ENCODE data around the gene FREY1.
"Not testable (repeated sequence)": the region's sequence is repeated elsewhere in the genome, so short reads cannot be mapped to it uniquely, and the experiment has no call there.

Gene FREY1

DNA sequence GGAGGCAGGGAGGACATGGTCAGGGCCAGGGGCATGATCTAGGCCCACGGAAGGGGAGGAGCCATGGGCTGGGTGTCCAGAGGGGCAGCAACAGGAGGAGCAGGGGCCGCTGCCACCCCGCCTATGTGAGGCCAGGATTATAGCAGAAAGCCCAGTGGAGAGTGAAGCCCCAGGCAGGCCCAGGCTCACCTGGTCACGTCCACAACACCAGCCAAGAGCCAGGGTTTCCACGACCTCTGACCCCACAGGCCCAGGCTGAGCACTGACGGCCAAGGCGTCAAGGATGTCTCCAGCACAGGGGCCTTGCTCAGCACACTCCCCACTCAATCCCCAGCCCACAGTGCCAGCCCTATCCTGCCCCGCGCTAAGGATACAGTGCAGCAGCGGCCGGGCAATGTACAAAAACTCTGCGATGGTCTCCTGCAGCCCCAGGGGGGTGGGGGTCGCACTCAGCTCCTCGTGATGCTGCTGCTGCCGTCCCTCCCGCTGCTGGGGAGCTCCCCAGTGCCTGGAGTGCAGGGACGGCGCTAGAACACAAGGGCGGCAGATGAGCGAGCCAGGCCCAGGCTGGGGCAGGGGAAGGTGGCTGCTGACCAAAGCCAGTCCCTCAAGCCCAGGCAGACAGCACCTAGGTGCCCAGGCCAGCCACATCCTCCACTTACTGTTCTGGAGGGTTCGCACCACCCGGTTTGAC is 7.0 kb upstream of the FREY1 start:
- no peak for DNase-seq (ENCODE audit: low spot score)

DNA sequence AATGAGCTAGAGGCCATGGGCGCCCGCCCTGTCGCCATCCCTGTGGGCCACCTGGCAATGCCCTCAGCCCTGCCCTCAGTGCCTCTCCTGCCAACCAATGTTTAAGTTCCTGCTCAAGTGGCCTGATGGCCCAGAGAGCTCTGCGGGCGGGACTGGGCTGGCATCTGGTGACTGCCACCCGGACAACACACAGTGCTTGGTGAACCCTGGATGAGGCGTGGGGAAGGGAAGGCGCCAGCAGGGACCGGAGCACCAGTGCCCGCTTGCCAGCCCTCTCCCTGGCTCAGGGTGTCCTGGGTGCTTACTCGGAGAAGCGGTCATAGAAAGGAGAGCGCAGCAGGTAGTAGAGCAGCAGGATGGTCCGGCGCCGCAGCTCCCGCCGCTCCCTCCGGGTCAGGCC is 6.4 kb upstream of the FREY1 start:
- no peak for DNase-seq (ENCODE audit: low spot score)

DNA sequence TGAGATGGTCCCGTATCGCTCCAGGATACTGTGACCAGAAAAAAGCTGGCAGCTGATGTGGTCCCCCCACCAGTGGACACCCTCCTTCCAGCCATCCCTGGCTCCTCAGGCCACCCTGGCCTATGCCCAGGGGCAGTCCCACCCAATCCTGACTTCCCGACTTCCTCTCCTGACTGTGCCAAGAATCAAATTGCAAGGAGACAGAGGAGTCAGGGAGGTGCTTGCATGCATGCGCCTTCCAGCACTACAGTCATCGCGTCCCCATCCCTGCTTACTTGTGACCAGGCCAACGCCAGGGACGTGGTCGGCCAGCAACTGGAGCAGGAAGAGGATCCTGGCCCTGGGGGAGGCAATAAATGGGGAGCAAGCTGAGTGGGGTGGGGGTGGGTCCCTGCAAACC is 3.6 kb upstream of the FREY1 start:
- no peak for DNase-seq (ENCODE audit: low spot score)

DNA sequence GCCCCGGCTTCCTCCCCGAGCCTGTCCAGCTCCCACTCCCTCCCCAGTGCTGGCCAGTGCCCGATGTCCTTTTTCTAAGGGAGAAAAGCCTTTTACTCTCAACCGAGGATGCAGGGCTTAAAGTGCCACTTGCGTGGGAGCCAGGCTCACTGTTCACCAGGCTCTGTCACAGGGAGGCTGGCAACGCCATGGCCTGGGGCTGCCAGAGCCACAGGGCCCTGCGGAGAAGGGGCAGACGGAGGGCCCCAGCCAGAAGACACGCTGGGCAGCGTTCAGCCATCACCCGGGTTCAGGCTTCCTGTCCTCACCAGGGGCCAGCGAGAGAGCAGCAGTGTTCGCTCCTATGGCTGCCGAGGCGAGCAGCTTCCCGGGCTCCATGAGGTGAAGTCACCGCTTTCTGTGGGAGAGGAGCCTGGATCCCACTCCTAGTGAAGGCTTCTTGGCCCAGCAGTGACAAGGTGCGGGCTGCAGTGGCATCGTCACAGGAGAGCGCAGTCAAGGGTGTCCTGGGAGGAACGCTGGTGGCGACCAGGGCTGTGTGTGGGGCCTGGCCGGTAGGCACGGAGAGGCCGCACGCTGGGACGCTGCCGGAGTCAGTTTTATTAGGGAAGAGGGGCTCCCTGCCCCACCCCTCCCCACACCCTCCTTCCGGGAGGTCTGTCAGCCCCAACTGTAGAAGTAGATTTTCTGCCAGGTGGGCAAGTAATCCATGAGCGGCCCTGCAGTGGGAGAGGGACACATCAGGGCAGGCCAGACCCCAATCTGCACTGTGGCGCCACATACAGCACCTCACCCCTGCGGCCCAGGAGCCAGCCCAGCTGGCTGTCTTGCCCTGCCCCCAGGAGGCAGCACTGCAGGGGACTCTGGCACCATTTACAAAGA is 2.8 kb upstream of the FREY1 start:
- DNase-seq (ENCODE audit: low spot score): no peak

DNA sequence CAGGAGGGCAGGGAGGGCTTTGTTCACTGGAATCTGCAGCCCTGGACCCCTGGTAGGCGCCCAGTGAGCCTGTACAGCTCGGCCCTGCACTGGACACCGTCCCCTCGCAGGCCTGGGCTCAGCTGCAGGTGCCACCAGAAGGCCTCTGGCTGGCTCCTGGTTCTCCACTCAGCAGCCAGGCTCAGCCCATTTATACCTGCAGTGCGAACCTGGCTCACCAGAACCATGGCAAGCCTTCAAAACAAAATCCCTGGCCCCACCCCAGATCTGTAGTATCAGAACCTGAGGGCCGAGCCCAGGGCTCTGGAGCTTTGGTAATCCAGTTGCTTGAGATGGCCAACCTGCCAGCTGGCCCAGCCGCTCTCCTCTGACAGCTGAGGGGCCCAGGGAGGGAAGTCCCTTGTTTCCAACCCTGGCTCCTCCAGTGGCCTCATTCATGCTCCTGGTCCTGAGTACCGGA is 870 bp upstream of the FREY1 start:
- DNase-seq (ENCODE audit: low spot score): no peak

DNA sequence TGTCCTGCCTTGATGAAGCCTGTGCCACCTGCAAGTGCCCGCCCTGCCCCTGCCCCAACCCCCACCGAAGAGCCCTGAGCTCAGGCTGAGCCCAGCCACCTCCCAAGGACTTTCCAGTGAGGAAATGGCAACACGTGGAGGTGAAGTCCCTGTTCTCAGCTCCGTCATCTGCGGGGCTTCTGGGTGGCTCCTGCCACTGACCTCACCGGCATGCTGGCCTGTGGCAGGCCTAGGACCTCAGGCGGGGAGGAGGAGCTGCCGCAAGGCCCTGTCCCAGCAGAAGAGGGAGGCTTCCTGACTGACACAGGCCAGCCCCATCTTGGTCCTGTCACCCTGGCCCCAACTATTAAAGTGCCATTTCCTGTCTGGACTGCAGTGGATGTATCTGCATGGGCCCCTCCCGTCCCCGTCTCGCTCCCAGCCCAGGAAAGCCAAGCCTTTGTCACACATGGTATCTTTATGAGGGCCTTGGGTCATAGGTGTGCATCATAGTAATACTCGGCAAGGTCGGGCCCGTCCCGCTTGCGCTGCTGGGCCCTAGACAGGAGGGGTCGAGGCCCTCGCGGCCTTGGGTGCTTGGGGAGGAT is 882 bp downstream of the FREY1 start:
- DNase-seq (ENCODE audit: low spot score): no peak

DNA sequence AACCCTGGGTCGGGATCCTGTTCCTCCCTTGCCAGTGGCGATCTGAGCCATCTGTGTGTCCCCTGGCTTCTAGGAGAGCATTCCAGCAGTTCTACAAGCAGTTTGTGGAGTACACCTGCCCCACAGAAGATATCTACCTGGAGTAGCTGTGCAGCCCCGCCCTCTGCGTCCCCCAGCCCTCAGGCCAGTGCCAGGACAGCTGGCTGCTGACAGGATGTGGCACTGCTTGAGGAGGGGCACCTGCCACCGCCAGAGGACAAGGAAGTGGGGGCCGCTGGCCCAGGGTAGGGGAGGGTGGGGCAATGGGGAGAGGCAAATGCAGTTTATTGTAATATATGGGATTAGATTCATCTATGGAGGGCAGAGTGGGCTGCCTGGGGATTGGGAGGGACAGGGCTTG is 1.5 kb downstream of the FREY1 start:
- DNase-seq (ENCODE audit: low spot score): not testable (repeated sequence)

DNA sequence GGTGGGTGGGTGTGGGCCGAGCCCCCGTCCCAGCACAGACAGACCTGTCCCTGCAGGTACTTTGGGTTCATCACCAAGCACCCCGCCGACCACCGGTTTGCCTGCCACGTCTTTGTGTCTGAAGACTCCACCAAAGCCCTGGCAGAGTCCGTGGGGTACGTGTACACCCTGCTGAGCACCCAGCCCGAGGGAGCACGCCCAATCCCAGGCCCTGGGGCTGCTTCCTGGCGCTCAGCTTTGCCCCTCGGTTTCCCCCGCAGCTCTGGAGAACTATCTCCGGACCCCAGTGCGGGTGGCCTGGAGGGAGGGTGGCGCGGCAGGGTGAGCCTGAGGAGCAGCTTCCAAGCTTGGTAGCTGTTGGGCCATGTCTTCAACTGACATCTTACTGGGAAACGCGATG is 2.0 kb downstream of the FREY1 start:
- DNase-seq (ENCODE audit: low spot score): no peak

DNA sequence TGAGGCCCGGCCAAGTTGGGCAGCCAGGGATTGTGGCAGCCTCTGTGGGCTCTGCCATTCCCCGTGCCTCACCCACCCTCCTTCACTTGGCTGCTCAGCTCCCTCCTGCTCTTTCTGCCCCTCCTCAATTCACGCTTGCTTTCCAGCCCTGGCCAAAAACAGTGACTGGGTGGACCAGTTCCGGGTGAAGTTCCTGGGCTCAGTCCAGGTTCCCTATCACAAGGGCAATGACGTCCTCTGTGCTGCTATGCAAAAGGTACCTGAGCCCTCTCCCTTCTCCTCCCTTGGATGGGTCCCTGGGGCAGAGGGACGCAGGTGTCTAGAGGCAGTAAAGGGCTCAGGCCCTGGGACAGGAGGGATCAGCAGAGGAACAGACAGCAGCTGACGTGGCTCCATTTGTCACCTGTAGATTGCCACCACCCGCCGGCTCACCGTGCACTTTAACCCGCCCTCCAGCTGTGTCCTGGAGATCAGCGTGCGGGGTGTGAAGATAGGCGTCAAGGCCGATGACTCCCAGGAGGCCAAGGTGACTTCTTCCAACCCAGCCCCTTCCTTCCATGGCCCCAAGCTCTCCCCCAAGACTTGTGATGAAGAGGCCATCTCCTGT is 2.7 kb downstream of the FREY1 start:
- no peak for DNase-seq (ENCODE audit: low spot score)

DNA sequence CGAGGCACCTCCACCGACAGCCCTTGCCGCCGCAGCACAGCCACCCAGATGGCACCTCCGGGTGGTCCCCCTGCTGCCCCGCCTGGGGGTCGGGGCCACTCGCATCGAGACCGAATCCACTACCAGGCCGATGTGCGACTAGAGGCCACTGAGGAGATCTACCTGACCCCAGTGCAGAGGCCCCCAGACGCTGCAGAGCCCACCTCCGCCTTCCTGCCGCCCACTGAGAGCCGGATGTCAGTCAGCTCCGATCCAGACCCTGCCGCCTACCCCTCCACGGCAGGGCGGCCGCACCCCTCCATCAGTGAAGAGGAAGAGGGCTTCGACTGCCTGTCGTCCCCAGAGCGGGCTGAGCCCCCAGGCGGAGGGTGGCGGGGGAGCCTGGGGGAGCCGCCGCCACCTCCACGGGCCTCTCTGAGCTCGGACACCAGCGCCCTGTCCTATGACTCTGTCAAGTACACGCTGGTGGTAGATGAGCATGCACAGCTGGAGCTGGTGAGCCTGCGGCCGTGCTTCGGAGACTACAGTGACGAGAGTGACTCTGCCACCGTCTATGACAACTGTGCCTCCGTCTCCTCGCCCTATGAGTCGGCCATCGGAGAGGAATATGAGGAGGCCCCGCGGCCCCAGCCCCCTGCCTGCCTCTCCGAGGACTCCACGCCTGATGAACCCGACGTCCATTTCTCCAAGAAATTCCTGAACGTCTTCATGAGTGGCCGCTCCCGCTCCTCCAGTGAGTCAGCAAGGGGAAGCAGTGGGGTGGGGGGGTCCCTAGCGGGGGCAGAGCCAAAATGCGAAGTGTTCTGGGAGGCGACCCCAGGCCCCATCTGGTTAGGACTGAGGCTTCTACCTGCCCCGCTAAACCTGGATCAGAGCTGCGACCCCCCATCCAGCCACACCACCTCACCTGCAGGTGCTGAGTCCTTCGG is 4.4 kb downstream of the FREY1 start:
- no peak for DNase-seq (ENCODE audit: low spot score)

DNA sequence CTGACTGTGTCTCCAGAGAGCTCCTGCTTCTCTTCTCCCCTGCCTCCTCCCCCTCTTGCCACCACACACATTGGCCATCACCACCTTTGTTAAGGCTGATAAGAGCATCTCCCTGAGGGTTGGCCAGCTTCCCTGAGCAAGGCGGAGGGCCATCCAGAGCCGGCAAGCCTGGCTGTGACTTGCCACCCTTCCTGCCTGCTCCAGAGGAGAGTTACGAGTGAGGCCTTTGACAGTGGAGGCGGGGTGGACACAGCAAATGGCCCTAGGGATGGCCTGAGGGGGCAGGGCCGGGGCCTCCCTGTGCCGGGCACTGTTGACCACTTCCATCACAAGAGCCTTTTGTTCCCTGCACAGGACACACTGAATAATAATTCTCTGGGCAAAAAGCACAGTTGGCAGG is 5.4 kb downstream of the FREY1 start:
- no peak for DNase-seq (ENCODE audit: low spot score)

DNA sequence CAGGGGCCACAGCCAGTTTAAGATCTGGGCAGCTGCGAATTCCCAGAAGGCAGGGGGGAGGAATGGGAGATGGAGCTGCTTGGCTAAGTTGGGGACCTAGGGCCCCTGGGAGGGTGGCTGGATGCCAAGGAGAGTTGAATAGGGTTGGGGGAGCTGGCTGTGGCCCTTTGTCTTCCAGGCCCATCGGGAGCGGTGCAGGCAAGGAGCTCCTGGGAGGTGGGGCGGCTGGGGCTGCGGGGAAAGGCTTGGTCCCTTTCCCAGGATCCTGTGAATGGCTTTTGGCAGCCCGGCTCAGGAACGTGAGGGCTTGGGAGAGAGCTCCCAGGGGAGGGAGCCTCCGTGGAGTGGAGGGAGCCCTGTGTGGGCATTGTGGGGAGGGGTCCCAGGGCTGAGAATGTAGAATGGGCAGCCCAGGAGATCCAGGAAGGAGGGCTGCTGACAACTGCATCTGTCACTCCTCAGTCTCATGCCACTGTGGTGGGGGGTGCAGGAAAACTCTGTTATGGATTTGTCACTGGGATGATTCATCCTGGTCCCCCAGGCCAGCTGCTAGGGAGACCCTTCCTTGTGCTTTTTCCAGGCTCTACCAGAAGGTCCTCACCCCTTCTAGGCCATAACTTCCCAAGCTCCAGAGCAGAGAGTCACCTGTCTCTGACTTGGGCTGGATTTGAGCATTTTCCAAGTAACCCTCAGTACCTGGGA is 6.0 kb downstream of the FREY1 start:
- DNase-seq (ENCODE audit: low spot score): no peak

DNA sequence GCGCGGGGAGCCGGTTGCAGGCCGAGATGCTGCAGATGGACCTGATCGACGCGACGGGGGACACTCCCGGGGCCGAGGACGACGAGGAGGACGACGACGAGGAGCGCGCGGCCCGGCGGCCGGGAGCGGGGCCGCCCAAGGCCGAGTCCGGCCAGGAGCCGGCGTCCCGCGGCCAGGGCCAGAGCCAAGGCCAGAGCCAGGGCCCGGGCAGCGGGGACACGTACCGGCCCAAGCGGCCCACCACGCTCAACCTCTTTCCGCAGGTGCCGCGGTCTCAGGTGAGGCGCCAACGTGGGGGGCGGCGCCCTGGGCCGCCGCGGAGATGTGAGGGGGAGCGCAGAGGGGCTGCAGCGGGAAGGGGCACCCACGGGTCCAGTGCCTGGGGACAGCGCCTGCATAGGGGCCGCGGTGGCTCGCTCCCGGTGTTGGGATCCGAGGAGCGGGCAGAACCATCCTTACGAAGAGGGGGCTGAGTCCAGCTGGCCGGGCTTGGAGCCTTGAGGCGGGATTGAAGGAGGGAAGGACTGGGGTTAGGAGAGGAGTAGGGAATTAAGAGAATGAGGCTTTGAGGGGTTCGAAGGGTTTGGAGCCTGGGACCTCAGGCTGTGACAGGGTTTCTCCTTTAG is 6.8 kb downstream of the FREY1 start:
- DNase-seq (ENCODE audit: low spot score): not testable (repeated sequence)

DNA sequence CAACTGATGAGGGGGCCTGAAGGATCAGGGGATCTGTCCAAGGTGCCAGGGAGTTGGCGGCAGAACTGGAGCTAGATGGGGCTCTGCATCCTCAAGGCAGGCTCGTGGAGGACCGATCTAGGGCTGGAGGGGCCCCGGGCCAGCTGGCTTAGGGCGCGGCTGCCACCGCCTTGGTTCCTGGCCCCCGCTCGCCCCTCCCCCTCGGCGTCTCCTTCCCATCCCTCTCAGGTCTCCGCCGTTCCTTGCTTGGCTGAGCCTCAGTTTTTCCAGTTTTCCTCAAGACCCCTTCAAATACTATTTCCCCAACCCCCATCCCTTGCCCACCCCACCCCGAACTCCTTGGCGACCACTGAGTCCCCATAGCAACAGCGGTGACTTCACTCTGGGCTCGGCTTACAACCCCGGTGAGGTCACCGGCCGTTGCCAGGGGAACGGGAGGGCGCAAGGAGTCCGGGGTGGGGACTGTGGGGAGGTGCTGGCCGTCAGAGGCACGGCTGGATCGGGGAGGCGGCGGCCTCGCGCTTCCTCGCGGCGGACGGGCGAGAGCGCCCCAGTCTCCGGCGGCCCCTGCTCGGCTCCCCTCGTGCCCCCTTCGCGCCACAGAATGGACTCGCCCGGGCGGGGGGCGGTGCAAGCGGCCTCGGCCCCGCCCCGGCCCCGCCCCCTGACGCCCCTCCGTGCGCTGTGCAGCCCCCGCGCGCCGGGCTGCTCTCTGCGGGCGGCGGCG is 7.5 kb downstream of the FREY1 start:
- DNase-seq (ENCODE audit: low spot score): peak; percentile 33

DNA sequence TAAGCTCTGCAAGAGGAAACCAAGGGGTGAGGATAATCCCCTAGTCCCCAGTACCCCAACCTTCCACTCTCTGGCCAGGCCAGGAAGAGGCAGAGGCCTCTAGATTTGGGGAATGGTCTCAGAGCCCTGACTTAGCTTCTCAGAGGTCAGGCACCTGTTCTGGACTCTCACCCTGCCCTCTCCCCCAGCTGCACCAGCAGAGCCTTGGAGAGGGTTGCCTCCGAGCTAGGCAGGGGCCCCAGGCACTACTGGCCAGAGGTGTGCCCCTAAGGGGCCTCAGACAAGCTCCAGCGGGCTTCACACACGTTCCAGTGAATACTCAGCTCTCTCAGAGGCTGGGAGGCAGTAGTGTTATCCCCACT is 8.0 kb downstream of the FREY1 start:
- DNase-seq (ENCODE audit: low spot score): no peak

DNA sequence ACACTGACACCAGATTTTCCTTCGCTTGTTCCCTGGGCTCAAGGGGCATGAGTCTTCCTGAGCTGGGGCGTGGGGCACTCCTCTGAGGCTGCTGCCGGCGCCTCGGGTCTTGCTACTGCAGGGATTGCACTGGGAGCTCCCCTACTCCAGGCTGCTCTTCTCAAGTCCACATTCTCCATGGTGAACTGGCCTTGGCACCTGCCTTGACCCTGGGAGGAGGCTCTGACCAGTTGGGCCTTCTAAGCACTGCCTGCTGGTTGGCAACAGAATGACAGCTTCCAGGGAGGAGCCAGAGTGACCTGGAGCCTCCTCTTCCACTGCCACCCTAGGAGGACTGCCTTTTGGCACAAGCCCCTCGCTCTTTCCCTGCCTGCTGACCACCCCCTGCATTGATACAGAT is 9.5 kb downstream of the FREY1 start:
- no peak for DNase-seq (ENCODE audit: low spot score)

DNA sequence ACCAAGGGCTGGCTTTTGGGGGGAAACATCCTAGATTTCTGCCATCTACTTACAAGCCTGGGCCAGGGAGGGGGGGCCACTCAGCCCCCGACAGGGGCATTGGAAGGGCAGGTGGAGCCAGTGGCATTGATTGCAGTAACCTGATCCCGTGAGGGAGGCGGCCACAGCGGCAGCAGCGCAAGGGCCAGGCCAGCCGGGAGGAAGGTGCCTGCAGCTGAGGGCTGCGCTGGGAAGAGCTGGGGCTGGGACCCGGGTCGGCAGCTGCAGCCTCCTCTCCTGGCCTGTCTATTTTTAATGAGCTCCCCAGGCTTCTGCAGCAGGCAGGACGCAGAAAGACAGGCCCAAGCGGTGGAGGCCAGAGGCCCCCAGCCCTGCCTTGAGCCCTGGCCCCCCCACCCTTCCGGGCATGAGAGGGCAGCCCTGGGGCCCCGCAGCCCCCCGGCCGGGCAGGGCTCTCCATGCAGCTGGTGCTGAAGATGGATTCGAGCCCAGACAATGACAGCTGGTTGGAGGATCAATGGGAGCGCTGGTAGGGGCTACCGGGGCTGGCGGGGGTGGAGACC is 10.6 kb downstream of the FREY1 start:
- no peak for DNase-seq (ENCODE audit: low spot score)

DNA sequence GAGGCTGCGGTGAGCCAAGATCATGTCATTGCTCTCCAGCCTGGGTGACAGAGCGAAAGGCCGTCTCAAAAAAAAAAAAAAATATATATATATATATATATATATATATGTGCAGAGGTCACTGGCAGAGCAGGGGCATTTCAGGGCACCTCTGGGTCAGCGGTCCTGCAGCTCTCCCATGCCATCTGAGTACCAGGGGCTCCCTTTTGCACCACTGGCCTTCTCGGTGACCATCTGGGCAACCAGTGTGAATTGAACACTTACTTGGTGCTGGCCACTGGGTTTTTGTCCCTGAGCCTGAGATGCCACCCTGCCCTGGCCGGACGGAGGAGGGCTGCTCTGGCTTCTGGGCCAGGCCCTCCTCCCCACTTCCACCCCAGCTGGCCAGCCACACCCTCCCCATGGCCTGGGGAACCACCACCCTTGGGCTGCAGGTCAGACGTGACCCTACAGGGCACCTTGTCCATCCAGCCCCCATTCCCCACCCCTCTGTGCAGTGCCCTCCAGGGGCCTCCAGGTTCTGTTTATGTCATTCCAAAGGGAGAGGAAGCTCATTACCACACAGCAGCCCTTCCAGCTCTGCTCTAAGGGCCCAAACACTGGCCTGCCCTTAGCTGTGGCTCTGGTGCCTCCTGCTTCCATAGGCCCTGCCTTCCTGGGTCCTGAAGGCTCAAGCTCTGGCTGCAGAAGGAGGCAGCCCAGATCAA is 11.4 kb downstream of the FREY1 start:
- no peak for DNase-seq (ENCODE audit: low spot score)
